ENCODE results near the gene ACSM4.

- no peak for TF ChIP-seq CTCF (optimal IDR thresholded peaks at IDR 0.05 in 1 of 3, IDR thresholded peaks at IDR 0.05 in 1 of 3, conservative IDR thresholded peaks at IDR 0.05 in 1 of 3; ENCODE audit: extremely low read depth in 1 of 3, insufficient read depth in 2 of 3, low read length in 3 of 3)
- TF ChIP-seq EZH2 (IDR thresholded peaks at IDR 0.05; ENCODE audit: low read length) = no peak
Observed at GRCh38 chr12:7351177-7351576, 47.3 kb downstream of the ACSM4 start.

Data from keratinocyte (primary cell).